Pulmonary artery endothelial cell (primary cell): ENCODE results near the gene ACTRT3. TPM values are rescaled to one million over a fixed set of nuclear protein-coding genes. Genes with fewer than 3 reads are reported as not detected.

Experiments
- DNase-seq: peaks from one replicate; pipeline ENCODE4 v3.0.0-alpha.2; 2011; ENCODE audit warnings: low read depth, low spot score
- total RNA-seq: library from RNA; depleted of rRNA; stranded (reverse); fragments of >200 nt; gene quantifications from 2 replicates; pipeline ENCODE4 v1.2.3, GENCODE V29; 2014

Gene ACTRT3
- 4.0 and 5.1 TPM in 2 replicates for total RNA-seq

DNA sequence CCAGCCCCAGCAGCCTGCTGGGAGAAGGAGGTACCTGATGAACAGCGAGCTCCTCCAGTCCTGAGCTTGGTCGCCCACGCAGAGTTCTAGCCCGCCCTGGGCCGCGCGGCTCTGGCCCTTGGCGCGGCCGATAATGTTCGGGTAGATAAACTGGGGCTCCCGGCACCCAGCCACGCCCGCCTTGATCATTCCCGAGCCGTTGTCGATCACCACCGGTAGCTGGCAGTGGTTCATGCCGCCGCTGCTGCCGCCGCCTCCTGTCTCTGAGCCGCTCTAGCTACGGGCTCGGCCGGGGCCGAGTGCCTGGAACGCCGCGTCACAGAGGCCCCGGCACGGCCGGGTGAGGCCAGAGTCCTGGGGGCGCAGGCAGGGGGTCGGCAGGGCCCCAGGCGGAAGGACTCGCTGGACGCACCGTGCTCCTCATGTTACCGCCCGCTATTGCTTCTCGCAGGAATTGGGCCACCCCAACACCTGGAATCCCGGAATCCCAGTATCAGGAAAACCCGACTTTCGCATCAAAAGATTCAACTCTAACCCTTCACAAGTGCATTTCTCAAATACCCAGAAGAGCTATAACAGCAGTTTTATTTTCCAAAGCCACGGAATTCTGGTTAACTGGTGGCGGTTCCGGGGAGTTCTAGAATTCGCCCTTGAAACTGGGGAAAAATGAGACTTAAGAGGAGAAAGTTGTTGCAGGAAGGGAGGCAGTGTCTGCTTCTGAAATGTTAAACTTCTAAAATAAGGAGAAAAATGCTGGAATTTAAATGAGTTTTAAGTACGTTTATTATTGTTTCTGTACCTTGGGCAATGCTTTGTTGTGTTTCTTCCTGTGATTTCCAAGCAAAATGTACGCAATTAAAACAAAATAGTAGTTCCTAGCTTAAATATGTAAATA lies at the start of gene ACTRT3:
Gene ACTRT3 (minus strand): TSS at position 275 of the 895 bp plus-strand sequence. CDS start 41 bp downstream, at position 234.
- no peak for DNase-seq

DNA sequence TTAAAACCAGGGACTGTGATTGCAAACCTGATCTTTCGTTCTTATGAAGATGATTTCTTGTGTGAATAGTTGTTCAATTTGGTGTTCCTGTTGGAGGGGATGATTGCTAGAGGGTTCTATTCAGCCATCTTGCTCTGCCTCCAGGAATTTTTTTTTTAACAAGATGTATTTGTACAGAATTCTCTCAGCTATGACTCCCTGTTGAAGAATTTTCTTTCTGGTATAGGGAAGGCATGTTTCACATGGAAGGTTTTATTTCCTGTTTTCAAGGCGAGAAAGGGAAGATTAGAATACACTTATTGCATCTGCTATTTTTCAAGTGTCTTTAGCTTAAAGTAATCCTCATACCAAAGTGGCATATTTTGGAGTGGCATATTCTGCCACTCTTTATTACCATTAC lies 49.0 kb upstream of the ACTRT3 start:
- no peak for DNase-seq

DNA sequence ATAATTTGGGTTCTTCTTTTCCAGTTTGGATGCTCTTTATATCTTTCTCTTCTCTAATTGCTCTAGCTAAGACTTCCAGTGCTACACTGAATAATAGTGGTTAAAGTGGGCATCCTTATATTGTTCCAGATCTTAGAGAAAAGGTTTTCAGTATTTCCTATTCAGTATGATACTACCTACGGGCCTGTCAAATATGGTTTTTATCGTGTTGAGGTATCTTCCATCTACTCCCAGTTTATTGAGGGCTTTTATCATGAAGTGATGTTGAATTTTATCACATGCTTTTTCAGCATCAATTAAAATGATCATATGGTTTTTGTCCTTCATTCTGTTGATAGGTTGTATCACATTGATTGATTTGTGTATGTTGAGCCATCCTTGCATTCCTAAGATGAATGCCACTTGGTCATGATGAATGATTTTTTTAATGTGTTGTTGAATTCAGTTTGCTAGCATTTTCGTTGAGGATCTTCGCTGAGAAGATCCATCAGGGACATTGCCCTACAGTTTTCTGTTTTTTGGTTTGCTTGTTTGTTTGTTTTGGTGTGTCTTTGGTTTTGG lies 46.3 kb upstream of the ACTRT3 start:
- DNase-seq, result no peak

DNA sequence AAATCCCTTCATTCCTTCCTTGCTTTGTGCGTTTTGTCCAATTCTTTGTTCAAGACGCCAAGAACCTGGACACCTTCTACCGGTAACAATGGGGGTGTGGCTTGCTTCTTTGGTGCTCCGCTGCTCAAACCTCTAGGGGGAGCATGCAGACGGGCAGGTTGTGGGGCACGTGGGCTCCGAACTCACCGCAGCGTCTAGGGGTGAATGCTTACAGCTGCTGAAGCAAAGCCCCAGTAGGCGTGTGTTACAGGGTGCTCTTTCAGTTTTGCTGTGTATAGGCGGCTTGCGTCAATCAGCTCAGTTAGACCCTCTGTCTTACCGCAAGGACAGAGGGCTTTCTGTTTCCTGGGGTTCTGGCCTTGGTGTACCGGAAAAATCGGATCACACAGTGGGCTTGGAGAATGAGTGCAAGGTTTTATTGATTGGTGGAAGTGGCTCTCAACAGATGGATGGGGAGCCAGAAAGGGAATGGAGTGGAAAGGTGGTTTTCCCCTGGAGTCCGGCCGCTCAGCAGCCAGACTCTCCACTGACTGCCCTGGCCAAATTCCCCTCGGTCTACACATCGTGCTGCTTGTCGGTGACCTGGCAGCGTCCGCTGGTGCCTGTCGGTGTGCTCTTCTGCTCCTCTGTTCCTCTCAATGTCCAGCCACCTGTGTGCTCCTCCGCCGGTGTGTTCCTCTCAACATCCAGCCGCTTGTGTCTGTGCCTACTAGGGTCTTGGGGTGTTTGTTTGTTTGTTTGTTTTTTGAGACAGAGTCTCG lies 44.6 kb upstream of the ACTRT3 start:
- no peak for DNase-seq

DNA sequence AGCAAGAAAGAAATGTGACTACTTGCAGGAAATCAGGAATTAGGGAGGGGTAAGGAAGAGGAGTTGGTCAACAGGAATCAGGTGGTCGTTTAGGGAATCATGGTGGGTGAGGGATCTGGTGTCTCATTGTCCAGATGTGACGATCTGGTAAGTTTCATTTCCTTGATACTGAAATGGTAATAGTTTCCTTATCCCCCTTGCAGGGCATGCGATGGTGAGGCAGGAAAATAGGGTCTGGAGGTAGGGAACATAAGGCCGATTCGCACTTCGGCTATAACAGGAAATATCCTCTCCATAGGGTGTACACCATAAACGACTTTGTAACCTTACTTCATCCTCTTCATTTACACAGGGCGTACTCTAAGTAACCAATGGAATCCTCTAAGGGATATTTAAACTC lies 43.9 kb upstream of the ACTRT3 start:
- no peak for DNase-seq

DNA sequence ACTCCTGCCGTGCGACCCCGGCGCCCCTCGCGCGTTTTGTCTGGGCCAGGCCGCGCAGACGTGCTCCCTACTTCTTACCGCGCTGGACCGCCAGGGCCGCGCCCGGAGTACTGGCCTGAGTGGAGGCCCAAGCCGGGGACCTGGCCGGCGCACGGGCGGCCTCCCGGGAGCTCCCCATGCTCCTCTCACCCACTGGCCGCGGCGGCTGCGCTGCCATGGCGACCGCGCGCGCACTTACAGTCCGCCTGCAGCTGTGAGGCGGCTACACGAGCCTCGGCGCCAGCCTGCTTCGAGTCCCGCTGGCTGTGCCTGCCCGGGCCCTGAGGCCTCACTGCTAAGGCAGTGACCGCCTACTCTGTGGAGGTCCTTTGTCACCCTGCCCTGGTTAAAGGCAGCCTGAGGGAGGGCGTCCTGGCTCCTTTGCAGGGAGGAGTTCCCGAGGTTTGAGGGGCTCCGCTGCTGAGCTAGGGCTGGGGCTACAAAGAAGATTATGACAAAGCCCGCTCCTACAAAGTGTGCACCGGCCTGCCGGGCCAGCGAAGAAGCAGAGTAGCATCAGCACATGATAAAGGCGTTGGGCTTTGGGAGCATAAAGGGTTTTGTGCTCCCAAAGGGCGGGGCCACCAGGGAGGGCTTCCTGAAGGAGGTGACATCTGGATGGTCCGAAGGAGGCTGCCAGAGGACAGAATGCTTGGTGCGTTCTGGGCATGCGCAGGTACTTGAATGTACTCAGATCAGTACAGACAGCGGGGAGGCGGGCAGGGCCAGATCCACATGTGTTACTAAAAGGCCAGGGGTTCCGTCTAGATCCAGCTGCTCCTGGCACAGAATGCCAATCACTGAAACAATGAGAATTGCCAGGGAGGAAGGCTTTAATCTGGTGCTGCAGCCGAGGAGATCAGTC lies 43.2 kb upstream of the ACTRT3 start, which contains the start of the genes LRRC34 and LRRIQ4:
Gene LRRC34 (minus strand): TSS at position 573 of the 904 bp plus-strand sequence. CDS start 356 bp downstream, at position 217.
Gene LRRIQ4 (plus strand): TSS at position 539 of the 904 bp plus-strand sequence. CDS start 9,052 bp downstream, outside the sequence.
- peak; percentile 22 for DNase-seq

DNA sequence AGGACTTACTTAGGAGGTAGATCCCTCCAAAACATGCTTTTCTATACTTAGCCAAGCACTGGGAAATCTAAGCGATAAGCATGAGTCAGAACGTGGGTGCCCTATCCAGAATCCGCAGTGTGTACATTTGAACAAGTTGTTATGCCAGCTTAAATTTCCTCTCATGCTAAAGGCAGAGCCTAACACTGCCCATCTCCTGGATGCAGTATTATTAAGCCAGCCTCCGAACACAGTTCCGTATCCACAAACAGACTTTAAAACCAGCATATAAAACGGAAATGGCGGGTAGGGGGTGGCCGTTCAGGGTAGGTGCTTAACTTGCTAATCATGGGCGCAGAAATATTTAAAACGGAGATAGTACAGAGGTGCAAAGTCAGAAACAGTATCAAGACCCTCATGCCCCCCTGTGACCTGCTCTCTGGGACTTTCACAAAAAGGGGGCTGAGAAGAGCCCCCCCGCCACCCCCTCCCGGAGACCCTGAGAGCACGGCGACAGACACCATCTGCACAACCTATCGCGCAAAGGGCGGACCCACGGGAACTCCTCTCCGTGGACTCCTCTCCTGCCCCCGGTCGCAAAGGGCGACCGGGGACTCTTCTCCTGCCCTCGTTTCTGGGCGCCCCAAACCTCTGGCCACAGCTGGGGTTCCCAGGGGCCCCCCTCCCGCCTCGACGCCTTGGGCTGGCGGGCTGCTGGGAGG lies 42.4 kb upstream of the ACTRT3 start:
- no peak for DNase-seq

DNA sequence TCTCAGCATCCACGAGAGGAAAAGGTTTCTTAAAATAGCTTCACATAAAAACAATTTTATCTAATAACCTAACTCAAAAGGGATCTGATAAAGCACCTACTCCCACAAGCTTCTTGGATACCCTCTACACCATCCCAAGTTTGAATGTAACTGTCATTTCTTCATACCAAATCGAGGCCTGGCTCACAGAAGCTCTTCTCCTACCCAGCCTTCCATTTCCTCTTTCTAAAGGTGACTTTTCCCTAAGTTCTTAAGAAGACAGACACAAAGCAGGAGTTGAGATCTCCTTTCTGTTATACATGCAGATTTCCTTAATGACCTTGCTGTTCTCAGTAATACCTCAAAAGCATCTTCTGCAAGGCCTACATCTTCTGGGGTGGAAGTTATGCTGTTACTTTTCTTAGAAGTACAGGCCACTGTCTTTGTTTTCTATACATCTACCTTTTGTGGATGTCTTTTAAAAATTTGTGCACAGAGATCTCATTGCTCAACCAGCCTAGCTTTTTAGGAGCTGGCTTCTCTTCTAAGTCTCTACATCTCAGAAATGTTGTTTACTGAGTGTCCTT lies 40.0 kb upstream of the ACTRT3 start:
- DNase-seq, result no peak

DNA sequence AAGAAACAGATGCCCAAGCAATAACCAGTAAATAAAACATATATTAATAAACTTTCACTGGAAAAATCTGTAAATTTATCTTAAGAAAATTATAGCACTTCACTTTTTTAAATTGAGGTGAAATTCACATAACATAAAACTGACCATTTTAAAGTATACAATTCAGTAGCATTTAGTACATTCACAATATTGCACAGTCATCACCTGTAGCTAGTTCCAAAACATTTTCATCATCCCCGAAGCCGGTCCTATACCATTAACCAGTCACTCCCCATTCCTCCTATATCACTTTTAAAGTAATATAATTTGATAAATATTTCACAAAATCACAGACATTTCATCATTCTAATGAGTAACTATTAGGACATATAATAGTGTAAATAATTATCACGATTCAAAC lies 35.3 kb upstream of the ACTRT3 start:
- no peak for DNase-seq

DNA sequence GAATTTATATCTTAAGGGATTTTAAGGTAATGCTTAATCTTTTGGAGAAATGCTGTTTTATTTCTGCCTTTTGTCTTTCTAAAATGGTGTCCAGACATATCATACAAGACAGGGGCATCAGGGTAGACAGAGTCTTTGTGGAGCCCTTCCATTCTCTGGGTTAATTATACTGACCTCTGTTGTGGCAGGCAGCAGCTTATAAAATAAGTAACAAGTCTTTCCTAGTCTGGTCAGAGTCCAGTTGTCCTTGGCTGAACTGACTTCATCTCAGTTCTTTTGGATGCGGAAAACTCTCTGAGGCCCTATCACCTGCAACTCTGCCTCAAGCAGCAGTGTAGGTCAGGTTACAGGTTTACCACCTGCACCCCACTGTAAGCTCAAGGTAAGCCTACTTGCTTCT lies 23.0 kb upstream of the ACTRT3 start:
- DNase-seq, result no peak

DNA sequence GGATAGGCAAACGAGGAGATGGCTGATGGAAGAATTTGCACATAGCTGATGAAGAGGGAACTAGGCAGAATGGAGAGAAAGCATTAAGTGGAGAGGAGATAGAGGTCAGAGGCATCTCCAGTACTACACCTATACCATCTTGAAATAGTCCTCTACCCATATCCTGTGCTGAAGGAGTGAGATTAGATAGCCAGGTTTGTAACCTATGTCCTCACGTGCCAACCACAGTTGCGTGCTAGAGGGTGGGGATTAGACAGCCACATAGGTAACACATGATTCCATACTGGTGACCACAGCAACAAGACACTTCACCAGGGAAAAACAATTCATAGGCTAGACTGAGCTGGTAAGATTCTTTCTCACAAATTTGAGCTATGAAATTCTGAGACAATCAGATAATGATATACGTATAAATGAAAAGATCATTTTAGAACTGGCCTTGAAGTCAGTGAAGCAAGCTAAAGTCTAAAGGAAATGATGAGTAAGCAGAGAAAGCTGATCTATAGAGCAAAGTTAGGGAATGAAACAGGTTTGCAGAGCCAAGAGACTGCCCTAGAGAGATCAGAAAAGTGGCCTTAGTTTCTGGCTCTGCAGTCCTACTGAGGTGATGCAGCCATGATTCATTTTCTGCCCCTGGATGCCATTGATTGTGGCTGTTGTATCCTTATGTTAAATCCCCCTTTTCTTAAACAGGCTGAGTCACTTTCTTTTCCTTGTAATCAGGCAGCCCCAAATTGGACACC lies 21.5 kb upstream of the ACTRT3 start:
- no peak for DNase-seq

DNA sequence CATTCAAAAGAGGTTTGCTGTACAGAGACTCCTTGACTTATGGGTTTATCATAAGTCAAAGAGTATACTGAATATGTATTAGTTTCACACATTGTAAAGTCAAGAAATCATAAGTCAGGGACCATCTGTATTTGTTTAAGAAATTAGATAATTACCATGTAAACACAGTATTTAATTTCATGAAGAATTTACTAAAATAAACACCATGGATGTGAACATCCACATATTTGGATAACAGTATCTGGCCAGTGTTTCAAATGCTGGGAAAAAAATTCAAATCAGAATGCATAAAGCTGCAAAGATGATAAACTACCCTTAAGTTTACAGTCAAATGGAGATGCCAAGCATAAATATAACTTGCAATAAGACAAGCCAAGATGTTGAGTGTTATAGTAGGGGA lies 20.9 kb upstream of the ACTRT3 start:
- DNase-seq, result no peak

DNA sequence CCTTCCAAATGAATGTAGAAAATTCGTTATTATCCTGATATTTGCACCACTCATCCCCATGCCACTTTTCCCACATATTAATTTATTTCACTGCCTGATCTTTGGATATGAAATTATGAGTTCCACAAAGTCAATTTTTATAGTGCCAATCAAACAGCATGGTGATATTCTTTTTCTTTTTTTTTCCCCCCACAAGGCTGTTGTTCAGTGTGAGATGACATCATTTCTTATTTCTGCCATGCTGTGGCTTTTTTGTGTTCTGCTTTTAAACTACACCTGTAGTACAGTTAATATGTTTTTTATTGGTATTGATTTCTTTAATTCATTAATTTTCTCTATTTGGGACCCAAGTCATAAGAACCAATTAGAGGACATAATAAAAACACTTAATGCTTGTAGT lies 18.4 kb upstream of the ACTRT3 start:
- no peak for DNase-seq

DNA sequence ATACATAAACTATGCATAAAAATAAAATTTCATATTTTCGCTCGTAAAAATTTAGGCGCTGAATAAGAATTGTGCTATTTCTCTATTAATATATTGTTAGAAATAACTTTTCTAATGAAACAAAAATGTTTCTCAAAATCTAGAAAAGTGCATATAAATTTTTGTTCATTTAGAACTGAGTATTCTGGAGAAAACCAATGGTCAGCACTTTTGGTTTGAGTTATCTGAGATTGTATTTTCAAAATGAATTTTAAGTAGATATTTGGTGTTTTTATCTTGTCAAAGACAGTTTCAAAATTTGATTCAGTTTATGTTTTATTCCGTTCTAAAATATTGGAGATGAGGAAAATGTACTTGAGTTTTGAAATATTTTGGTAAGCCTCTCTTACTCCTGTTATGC lies 17.8 kb upstream of the ACTRT3 start:
- no peak for DNase-seq

DNA sequence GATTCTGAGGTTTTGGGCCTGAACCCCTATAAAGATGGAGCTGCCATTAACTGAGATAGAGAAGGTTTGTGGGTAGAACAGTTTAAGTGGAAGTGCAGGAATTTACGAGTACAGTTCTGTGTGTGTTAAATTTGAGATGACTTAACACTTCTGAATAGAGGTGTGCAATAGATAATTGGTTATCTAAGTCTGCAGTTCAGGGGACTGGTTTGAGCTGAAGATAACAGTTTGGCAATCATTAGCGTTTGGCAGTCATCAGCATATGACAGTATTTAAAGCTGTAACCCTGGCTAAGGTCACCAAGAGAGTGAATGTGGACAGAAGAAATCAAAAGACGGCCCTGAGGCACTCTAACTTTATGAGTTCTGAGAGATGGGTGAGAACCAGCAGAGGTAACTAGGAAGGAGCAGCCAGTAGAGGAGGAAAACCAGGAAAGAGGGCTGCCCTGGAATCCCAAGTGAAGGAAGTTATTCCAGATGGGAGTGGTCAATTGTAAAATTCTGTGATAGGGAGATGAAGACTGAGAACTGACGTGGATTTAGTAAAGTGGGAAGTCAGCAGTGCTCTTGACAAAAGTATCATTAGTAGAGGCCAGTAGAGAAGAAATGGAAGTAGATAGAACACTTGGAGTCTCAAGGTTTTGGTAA lies 12.0 kb upstream of the ACTRT3 start:
- no peak for DNase-seq

DNA sequence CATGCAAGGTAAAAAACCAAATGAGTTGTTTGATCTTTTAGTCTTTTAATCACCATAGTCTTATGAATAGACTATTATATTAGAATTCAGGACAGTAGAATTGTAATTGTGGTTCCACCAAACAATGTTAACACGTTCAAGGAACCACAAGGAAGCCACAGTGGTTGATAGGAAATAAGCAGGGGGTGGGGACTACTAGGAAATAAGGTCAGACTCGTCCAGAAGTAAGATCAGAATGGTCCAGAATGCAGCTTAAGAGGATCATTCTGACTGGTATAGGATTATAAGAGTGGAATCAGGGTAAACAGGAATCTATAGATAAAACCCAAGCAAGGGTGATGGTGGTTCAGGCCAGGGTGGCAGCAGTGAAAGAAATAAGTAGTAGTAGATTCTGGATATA lies 11.4 kb upstream of the ACTRT3 start:
- no peak for DNase-seq

DNA sequence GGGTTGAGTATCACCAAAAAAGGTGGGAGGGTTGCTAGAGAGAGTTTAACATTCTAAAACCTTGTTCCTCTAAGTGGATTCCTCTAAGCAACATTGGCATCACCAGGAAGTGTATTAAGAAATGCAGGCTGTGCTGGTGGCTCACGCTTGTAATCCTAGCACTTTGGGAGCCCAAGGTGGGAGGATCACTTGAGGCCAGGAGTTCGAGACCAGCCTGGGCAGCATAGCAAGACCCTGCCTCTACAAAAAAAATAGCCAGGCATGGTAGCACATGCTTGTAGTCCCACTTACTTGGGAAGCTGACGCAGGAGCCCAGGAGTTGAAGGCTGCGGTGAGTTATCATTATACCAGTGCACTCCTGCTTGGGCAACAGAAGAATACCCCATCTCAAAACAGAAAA lies 8.5 kb upstream of the ACTRT3 start:
- DNase-seq, result no peak

DNA sequence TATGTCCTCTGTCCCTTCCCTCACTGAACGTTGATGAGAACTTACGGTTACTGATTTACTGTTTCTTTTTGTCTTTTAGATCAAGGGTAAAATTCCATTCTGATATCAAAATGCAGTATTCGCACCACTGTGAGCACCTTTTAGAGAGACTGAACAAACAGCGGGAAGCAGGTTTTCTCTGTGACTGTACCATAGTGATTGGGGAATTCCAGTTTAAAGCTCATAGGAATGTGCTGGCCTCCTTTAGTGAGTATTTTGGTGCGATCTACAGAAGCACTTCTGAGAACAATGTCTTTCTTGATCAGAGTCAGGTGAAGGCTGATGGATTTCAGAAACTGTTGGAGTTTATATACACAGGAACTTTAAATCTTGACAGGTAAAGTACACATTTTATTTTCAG lies 4.8 kb upstream of the ACTRT3 start:
- DNase-seq, result no peak
